Thyroid gland (tissue), 4 donors: Measurements from ENCODE around the gene CLCN2.

Experiments used
- POLR2A ChIP-seq, 2 donors: fragments of 450-650 bp; IDR thresholded peaks; one replicate each; pipeline ENCODE4 v1.6.1; 2017; ENCODE audit warnings: antibody characterized with exemption in 2 of 2, mild to moderate bottlenecking in 2 of 2, moderate library complexity in 1 of 2
- TF ChIP-seq, protein P1 (sequence below), 6 experiments: fragments of 200-600 bp in 3 of 6; fragments of 450-650 bp in 3 of 6; sonication (generic) in 3 of 6; IDR thresholded peaks; one replicate each; pipeline ENCODE4 v1.5.1; 2016 to 2019; ENCODE audit warnings: antibody characterized with exemption in 6 of 6, mild to moderate bottlenecking in 2 of 6, inconsistent platforms in 1 of 6, moderate library complexity in 1 of 6

DNA sequence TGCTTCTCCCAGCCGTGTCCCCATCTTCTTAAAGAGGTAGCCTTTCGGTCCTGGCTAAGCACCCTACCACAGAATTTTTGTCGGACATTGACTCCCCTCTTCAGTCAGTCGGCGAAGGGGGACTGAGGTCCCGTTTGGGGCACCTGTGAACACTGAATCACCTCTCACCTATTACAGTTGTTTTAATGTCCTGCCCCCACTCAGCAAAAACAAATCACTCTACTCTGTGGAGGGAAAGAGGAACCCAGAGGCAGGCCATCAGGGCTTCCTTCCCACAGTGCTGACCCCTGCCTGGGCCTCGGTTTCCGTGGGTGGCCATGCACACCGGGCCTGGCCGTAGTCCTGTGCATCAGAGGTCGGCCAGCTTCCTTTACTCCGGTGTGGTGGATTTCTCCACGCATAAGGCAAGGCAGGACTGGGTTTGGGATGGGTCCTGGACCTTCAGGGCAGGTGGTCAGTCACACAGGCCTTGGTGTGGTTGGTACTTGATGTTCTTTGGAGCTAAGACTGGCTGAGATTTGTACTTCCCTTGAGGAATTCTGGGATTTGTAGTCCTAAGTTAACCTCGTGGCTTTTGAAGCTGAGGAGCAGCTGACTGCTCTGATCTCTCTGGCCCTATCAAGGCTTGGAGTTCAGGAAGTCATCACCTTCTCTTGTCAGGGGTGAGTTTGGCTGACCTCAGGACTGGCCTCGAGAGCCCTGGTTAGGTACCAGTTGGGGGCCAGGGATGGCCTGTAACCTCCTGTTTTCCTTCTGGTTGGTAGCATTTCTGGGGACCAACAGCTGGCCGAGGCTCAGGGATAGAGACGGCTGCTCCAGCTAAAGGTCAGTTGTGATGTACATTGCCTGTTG is 24.6 kb downstream of the CLCN2 start:
- TF ChIP-seq, protein P1, sequence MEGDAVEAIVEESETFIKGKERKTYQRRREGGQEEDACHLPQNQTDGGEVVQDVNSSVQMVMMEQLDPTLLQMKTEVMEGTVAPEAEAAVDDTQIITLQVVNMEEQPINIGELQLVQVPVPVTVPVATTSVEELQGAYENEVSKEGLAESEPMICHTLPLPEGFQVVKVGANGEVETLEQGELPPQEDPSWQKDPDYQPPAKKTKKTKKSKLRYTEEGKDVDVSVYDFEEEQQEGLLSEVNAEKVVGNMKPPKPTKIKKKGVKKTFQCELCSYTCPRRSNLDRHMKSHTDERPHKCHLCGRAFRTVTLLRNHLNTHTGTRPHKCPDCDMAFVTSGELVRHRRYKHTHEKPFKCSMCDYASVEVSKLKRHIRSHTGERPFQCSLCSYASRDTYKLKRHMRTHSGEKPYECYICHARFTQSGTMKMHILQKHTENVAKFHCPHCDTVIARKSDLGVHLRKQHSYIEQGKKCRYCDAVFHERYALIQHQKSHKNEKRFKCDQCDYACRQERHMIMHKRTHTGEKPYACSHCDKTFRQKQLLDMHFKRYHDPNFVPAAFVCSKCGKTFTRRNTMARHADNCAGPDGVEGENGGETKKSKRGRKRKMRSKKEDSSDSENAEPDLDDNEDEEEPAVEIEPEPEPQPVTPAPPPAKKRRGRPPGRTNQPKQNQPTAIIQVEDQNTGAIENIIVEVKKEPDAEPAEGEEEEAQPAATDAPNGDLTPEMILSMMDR (IDR thresholded peaks at IDR 0.05): no peak
- TF ChIP-seq POLR2A (IDR thresholded peaks at IDR 0.05): no peak
